Astrocyte (in vitro differentiated cells and primary cell): ENCODE measurements around the gene ISL1. TPM values are rescaled to one million over a fixed set of nuclear protein-coding genes. Genes with fewer than 3 reads are reported as not detected.

ENCODE experiments used
- DNase-seq: peaks from one replicate; pipeline ENCODE4 v3.0.0-alpha.2; 2010; ENCODE audit warnings: low read depth
- FAIRE-seq: peaks from 2 replicates; lab custom pipeline; 2011; peaks lifted over from hg19 to GRCh38; lab: Jason Lieb, UNC
- H2AFZ ChIP-seq: 2 replicates; pipeline ENCODE4 v1.6.0; 2012; ENCODE audit warnings: low read depth, low read length, inconsistent platforms
- H3K27ac ChIP-seq: 2 replicates; pipeline ENCODE4 v1.5.1; 2011; ENCODE audit warnings: low read depth, low read length, inconsistent platforms
- H3K27me3 ChIP-seq: 2 replicates; pipeline ENCODE4 v1.6.0; 2011; ENCODE audit warnings: low read length, inconsistent platforms; ENCODE audit not compliant: insufficient read depth
- H3K36me3 ChIP-seq: 2 replicates; pipeline ENCODE4 v1.5.1; 2011; ENCODE audit warnings: low read length, inconsistent platforms; ENCODE audit not compliant: insufficient read depth
- H3K4me1 ChIP-seq: 2 replicates; pipeline ENCODE4 v1.5.1; 2011; ENCODE audit warnings: low read length, inconsistent platforms; ENCODE audit not compliant: insufficient read depth
- H3K4me2 ChIP-seq: 2 replicates; pipeline ENCODE4 v1.6.0; 2012; ENCODE audit warnings: low read length, inconsistent platforms
- H3K4me3 ChIP-seq: 2 replicates; pipeline ENCODE4 v1.5.1; 2011; ENCODE audit warnings: low read depth, mild to moderate bottlenecking, low read length, inconsistent platforms; ENCODE audit not compliant: insufficient read depth
- H3K79me2 ChIP-seq: 2 replicates; pipeline ENCODE4 v1.6.0; 2012; ENCODE audit warnings: mild to moderate bottlenecking, low read length, inconsistent platforms; ENCODE audit not compliant: insufficient read depth
- H3K9ac ChIP-seq: 2 replicates; pipeline ENCODE4 v1.6.0; 2012; ENCODE audit warnings: mild to moderate bottlenecking, low read length, inconsistent platforms
- H3K9me3 ChIP-seq: 2 replicates; pipeline ENCODE4 v1.5.1; 2012; ENCODE audit warnings: low read depth, mild to moderate bottlenecking, low read length, inconsistent platforms; ENCODE audit not compliant: insufficient read depth
- H4K20me1 ChIP-seq: 2 replicates; pipeline ENCODE4 v1.6.0; 2012; ENCODE audit warnings: low read length, inconsistent platforms; ENCODE audit not compliant: insufficient read depth
- H3K27ac Mint-ChIP-seq: one replicate; pipeline ENCODE4 v1.8.0; 2021; ENCODE audit warnings: mild to moderate bottlenecking, mixed read lengths; ENCODE audit not compliant: unreplicated experiment
- H3K27me3 Mint-ChIP-seq: one replicate; pipeline ENCODE4 v1.8.0; 2021; ENCODE audit warnings: low read depth, mixed read lengths; ENCODE audit not compliant: unreplicated experiment
- H3K36me3 Mint-ChIP-seq: one replicate; pipeline ENCODE4 v1.8.0; 2021; ENCODE audit warnings: low read depth, mixed read lengths; ENCODE audit not compliant: unreplicated experiment
- H3K4me1 Mint-ChIP-seq: one replicate; pipeline ENCODE4 v1.8.0; 2021; ENCODE audit warnings: low read depth, mixed read lengths; ENCODE audit not compliant: unreplicated experiment
- H3K4me3 Mint-ChIP-seq: one replicate; pipeline ENCODE4 v1.8.0; 2021; ENCODE audit warnings: mild to moderate bottlenecking, moderate library complexity, mixed read lengths; ENCODE audit not compliant: unreplicated experiment
- H3K9me3 Mint-ChIP-seq: one replicate; pipeline ENCODE4 v1.8.0; 2021; ENCODE audit warnings: mild to moderate bottlenecking, mixed read lengths; ENCODE audit not compliant: unreplicated experiment
- EZH2 ChIP-seq: IDR thresholded peaks from 2 replicates; pipeline ENCODE4 v1.6.1; 2012; ENCODE audit warnings: mild to moderate bottlenecking, low read length, inconsistent platforms; ENCODE audit not compliant: insufficient read depth
- total RNA-seq: library from RNA; stranded (reverse); gene quantifications from 2 replicates; pipeline ENCODE4 v1.2.1, GENCODE V29; 2021
- TF ChIP-seq, protein P1 (sequence below): IDR thresholded peaks from 2 replicates; pipeline ENCODE4 v1.5.1; 2011; ENCODE audit warnings: low read depth, mild to moderate bottlenecking, inconsistent platforms, low read length, moderate library complexity; ENCODE audit not compliant: insufficient read depth

ISL1 gene
- total RNA-seq, 1 donor from 2014 or later = 5.4 TPM

DNA sequence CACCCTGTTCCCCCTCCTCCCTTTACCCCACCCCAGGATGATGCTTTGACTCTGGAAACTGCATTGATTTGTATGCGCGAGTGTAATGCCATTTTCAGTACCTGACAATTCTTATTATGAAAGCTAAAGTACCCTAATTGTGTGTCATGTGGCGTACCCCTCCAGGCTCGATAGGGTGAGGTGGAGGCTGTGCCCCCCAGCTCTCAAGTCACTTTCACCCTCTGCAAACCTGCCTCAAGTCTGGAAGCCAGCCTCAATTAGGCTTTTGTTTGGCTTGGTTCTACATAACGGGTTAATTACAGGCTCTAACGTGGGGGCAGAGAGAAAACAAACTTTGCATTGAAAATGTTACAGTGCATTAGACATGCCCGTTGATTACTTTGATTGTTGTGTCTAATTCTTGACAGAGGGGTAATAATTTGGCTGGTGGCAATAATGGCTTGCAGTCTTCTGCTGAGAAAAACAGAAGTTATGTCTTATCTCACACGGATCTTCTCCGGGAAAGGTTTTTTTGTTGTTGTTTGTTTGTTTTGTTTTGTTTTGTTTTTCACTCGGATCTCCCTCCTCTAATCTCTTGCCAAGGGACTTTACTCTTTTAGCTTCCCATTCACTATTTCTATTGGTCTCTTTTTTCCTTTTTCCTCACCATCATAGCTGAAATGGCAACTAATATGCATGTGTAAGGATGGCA is 12.6 kb downstream of the ISL1 start:
- no peaks in the 10 kb centered on the region for H3K36me3 ChIP-seq
- no peak overlapping the region for H2AFZ ChIP-seq
- no peaks in the 10 kb centered on the region for H3K4me1 ChIP-seq
- no peaks in the 10 kb centered on the region for H3K4me1 Mint-ChIP-seq
- H3K27ac ChIP-seq = no peak overlapping the region
- H3K9me3 Mint-ChIP-seq = peaks cover 2% of the 10 kb centered on the region
- no peaks in the 10 kb centered on the region for H4K20me1 ChIP-seq
- H3K27ac Mint-ChIP-seq = no peak overlapping the region
- FAIRE-seq (no peak), DNase-seq (no peak)
- peaks cover 61% of the 10 kb centered on the region for H3K27me3 ChIP-seq
- no peak overlapping the region for H3K4me2 ChIP-seq
- no peaks in the 10 kb centered on the region for H3K79me2 ChIP-seq
- no peak for TF ChIP-seq EZH2
- TF ChIP-seq, protein P1, sequence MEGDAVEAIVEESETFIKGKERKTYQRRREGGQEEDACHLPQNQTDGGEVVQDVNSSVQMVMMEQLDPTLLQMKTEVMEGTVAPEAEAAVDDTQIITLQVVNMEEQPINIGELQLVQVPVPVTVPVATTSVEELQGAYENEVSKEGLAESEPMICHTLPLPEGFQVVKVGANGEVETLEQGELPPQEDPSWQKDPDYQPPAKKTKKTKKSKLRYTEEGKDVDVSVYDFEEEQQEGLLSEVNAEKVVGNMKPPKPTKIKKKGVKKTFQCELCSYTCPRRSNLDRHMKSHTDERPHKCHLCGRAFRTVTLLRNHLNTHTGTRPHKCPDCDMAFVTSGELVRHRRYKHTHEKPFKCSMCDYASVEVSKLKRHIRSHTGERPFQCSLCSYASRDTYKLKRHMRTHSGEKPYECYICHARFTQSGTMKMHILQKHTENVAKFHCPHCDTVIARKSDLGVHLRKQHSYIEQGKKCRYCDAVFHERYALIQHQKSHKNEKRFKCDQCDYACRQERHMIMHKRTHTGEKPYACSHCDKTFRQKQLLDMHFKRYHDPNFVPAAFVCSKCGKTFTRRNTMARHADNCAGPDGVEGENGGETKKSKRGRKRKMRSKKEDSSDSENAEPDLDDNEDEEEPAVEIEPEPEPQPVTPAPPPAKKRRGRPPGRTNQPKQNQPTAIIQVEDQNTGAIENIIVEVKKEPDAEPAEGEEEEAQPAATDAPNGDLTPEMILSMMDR = no peak
- no peak overlapping the region for H3K4me3 ChIP-seq
- peaks cover 92% of the 10 kb centered on the region for H3K27me3 Mint-ChIP-seq
- H3K9me3 ChIP-seq = no peaks in the 10 kb centered on the region
- no peaks in the 10 kb centered on the region for H3K36me3 Mint-ChIP-seq
- no peak overlapping the region for H3K9ac ChIP-seq
- no peak overlapping the region for H3K4me3 Mint-ChIP-seq

DNA sequence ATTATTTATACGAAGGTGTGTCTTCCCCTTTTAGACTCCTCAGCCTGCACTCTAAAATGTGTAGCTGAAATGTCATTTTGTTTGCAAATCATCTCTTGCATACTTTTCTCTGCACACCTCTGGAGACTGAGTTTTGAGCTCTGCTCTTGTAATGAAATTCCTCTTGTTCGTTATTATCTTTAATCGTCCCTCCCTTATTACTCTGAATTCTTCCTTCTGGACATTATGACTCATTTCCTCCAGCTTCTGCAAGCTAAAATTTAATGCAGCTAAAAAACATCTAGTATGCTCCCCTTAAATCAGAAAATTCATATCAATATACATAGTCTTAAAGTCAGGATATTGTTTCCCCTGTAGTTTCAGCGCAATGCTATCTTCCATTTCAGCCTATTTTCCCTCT is 13.5 kb downstream of the ISL1 start:
- FAIRE-seq (no peak), DNase-seq (no peak)
- H3K4me3 Mint-ChIP-seq = no peak overlapping the region
- no peak for TF ChIP-seq EZH2
- H3K27me3 Mint-ChIP-seq = peaks cover 84% of the 10 kb centered on the region
- H3K9me3 Mint-ChIP-seq = peaks cover 2% of the 10 kb centered on the region
- H3K27ac Mint-ChIP-seq = no peak overlapping the region
- Histone ChIP-seq H3K27ac (no peak overlapping the region), H3K4me1 (no peaks in the 10 kb centered on the region), H3K79me2 (no peaks in the 10 kb centered on the region), H2AFZ (no peak overlapping the region), H3K9me3 (no peaks in the 10 kb centered on the region), H3K4me2 (no peak overlapping the region), H4K20me1 (no peaks in the 10 kb centered on the region), H3K4me3 (no peak overlapping the region), H3K27me3 (peaks cover 52% of the 10 kb centered on the region), H3K9ac (no peak overlapping the region), H3K36me3 (no peaks in the 10 kb centered on the region)
- no peaks in the 10 kb centered on the region for H3K4me1 Mint-ChIP-seq
- H3K36me3 Mint-ChIP-seq = no peaks in the 10 kb centered on the region

DNA sequence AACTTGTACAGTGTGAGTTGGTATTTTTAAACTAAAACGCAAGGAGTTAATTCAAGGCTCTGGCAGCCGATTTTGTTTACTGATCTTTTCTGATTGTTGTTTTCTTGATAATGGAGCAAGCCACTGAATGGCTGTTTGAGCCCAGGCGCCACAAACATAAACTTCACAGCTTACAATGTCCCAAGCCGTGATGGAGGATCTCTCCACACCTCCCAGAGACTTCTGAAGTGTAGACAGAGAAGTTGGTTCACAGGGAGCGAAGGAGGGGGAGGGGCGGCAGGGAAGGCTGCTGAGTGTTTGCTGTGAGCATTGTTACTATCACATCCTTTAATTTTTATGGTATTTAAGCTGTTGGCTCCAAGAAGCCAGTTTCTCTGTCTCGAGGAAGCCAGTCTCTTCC is 14.7 kb downstream of the ISL1 start:
- H3K27me3 Mint-ChIP-seq = peaks cover 75% of the 10 kb centered on the region
- TF ChIP-seq, protein P1 = no peak
- no peak for TF ChIP-seq EZH2
- H3K27me3 ChIP-seq = peaks cover 43% of the 10 kb centered on the region
- no peaks in the 10 kb centered on the region for H3K9me3 Mint-ChIP-seq
- H3K27ac ChIP-seq = no peak overlapping the region
- H3K4me1 ChIP-seq = no peaks in the 10 kb centered on the region
- no peaks in the 10 kb centered on the region for H3K4me1 Mint-ChIP-seq
- H3K4me3 Mint-ChIP-seq = no peak overlapping the region
- no peaks in the 10 kb centered on the region for H3K36me3 ChIP-seq
- DNase-seq (no peak), FAIRE-seq (no peak)
- H3K27ac Mint-ChIP-seq = no peak overlapping the region
- H3K4me2 ChIP-seq = no peak overlapping the region
- no peaks in the 10 kb centered on the region for H3K9me3 ChIP-seq
- no peak overlapping the region for H3K9ac ChIP-seq
- no peaks in the 10 kb centered on the region for H3K79me2 ChIP-seq
- no peak overlapping the region for H2AFZ ChIP-seq
- no peak overlapping the region for H3K4me3 ChIP-seq
- H3K36me3 Mint-ChIP-seq = no peaks in the 10 kb centered on the region
- H4K20me1 ChIP-seq = no peaks in the 10 kb centered on the region
